Activated CD4-positive, alpha-beta T cell treated with anti-CD3 and anti-CD28 coated beads, Interleukin-2, Interleukin-4, amounts not matched to agents 100 ng/mL and 50 ng/mL, durations not matched to agents 16 hours and 8 hours (primary cell): ENCODE data around the gene SSR4.

Source experiments
- DNase-seq: peaks from one replicate; pipeline ENCODE4 v3.0.0-alpha.2; 2020; ENCODE audit warnings: low spot score

The SSR4 gene

DNA sequence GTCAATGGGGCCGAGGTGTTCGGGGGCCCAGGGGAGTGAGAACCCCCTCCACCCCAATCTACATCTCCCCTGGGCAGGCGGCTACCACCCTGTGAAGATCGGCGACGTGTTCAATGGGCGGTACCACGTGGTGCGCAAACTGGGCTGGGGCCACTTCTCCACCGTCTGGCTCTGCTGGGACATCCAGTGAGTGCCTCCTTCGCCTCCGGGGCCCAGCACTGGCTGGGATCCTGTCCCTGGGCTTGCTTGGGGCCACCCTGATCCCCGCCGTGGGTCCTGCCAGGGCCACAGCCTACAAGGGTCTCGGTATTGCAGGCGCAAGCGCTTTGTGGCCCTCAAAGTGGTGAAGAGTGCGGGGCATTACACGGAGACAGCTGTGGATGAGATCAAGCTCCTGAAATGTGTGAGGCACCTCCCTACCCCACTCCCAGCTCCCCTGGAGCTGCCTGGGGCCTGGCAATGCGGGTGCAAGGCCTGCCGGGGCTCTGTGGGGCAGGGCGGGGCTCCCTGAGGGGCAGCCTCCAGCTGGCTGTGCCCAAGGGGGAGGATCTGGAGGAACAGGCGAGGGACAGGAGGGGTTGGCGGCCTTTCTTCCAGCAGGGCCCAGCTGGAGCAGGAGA is 12.9 kb upstream of the SSR4 start:
- no peak for DNase-seq

DNA sequence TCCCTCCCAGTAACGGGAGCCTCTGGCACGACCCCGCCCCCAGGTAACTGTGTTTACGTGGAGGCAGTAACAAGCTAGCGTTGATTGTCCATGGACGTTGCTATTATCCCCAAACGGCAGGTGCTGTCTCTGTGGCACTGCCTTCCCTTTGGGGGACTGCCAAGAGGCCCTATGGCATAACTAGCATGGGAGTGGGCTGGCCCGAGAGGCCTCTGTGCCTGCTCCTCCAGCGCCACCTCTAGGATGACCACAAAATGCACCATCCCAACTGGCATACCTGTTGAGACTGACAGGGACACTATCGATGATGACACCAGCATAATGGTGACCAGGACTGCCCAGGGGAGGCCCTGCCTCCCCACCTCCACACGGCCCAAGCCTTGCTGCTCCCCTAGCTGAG is 12.2 kb upstream of the SSR4 start:
- no peak for DNase-seq

DNA sequence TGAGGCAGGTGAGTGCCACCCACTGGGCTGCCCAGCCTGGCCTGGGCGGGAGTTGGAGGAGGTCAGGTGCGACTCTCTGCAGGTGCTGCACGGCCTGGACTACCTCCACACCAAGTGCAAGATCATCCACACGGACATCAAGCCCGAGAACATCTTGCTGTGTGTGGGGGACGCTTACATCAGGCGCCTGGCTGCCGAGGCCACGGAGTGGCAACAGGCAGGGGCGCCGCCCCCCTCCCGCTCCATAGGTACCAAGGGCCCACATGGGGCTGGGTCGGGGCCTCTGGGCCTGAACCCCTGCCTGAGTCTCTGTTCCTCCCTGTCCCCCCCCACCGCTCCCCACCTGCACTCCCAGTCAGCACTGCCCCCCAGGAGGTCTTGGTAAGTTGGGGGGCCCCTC is 11.6 kb upstream of the SSR4 start:
- DNase-seq = no peak

DNA sequence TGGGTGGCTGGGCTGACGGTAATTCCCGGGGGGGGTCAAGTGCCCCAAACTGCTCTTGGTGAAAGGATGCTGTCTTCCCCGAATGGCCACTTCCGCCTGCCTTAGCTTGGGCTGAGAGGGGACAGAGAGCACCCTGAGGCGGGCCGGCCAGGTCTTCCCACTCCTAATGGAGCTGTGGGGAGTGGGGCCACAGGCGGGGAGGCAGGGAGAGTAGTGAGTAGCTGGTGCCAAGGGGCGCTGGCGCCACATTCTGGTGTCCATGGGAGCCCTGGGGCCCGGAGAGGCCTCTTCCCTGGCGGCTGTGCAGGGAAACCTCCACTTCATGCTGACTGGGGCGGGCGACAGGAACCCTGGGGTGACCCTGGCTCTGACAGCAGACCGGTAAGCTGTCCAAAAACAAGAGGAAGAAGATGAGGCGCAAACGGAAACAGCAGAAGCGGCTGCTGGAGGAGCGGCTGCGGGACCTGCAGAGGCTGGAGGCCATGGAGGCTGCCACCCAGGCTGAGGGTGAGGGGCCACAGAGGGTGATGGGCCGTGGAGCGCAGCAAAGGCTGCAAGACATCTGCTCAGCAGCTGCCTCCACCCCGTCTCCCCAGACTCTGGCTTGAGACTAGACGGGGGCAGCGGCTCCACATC is 11.0 kb upstream of the SSR4 start:
- DNase-seq = no peak

DNA sequence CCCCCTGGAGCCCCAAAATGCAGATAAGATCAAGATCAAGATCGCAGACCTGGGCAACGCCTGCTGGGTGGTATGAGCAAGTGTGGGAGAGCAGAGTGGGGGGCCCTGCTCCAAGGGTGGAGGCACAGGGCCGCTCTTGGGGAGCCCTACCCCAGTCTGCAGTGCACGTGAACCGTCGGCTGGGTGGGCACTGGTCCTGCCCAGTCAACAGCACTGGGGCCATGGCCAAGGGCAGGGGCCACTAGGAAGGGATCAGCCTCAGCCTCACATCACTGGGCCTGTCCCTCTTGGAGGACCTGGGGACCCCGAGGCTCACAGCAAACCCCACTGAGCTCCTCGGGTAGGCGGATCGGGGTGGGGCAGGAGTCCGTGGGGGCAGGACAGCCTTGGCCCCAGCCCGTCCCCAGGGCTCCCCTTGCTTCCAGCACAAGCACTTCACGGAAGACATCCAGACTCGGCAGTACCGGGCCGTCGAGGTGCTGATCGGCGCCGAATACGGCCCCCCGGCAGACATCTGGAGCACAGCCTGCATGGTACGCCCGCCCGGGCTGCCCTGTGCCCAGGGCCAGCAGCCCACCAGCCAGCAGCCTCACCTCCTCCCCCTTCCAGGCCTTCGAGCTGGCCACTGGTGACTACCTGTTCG is 10.0 kb upstream of the SSR4 start:
- no peak for DNase-seq

DNA sequence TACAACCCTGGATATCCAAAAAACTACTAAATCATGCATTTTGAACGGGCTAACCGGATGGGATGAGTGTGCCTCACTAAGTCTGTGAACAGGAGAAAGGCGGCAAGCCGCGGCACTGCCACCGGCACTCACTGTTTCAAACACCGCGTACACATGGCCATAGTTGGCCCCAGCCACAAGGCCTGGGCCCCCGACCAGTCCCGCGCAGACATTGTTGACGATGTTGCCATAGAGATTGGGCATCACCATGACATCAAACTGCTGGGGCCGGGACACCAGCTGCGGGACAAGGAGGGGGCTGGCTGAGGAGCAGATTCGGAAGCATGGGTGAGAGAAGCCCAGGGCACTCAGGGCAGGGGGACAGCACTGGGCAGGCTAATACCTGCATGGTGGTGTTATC is 7.8 kb upstream of the SSR4 start:
- no peak for DNase-seq

DNA sequence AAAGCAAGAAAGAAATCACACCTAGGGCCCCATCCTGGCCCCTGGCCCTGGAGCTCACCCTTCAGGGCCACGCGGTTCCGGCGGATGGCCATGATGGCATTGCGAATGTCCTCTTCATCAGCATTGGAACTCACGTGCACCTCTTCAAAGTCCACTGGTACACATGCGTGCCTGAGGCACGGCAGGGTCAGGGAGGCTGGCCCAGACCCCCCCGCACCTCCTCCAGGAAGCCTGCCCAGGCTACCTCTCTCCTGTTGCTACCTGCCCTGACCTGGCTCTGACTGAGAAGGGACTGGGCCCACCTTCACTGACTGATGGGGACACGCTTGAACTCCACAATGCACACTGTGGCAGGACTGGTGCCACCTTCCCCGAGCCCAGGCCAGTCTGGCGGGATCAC is 4.8 kb upstream of the SSR4 start:
- no peak for DNase-seq

DNA sequence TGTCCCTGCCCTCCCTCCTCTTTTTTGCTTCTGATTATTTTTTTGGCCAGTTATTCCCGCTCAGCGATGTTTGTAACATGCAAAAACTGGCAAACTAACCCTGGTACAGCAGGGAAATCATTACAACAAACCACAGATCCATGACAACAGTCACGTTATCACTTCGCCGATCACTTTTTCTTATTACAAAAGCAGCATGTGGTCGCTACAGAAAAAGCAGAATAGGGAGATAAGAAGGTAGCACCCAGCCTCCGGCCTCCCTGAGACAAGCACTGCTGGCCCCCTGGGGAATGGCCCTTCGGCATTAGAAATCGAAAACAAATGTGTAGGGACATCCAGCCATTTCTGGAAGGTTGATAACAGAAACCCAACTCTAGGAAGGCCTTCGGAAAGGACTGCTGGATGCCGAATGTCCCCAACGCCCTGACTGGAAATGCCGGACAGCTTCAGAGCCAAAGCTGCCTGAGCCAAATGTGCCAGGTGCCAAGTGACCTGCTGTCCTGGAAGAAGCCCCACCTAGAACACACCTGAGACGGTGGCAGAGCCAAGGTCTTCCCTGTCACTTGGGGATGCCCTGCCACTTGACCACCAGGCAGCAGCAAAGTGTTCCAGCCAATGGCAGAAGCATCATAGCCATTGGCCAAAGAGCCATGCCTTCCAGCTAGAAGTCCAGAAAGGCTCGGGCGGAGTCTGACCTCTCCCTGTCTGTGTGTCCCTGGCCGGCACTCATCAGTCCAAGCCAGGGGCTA is 3.2 kb upstream of the SSR4 start:
- DNase-seq = no peak

DNA sequence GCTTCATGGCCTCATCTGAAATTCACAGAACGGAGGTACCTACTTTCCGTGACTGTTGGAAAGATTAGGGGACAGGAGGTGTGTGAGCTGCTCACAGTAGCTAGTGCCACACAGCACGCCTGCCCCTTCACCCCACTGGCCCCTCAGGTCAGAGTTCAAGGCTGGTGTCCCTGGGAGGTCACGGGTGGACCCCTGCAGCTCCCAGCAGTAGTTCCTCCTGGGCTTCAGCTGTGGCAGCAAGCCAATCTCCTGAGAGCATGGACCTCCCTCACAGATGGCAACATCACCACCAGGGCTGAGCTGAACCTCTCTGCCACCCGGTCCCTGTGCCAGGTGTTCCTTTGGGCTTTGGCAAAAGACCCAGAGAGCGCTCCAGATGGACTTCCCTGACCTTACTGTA is 2.1 kb upstream of the SSR4 start:
- DNase-seq = no peak

DNA sequence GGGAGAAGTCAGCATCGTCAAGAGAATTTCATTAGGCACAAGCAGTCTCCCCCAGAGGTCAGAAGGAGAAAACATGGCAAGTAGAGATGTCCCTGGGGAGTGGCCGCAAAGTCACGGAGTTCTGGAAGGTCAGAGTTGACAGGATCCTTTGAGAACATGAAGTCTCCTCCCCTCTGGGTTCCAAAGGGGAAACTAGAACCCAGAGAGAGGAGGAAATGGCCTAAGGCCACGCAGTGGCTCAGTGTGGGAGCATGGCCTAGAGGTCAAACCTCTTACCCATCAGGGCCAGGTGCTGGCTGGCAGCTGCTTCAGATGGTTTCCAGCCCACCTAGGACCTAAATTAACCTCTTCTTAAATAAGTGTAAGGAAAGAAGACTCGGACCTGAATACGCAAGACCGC is 1.2 kb upstream of the SSR4 start:
- no peak for DNase-seq

DNA sequence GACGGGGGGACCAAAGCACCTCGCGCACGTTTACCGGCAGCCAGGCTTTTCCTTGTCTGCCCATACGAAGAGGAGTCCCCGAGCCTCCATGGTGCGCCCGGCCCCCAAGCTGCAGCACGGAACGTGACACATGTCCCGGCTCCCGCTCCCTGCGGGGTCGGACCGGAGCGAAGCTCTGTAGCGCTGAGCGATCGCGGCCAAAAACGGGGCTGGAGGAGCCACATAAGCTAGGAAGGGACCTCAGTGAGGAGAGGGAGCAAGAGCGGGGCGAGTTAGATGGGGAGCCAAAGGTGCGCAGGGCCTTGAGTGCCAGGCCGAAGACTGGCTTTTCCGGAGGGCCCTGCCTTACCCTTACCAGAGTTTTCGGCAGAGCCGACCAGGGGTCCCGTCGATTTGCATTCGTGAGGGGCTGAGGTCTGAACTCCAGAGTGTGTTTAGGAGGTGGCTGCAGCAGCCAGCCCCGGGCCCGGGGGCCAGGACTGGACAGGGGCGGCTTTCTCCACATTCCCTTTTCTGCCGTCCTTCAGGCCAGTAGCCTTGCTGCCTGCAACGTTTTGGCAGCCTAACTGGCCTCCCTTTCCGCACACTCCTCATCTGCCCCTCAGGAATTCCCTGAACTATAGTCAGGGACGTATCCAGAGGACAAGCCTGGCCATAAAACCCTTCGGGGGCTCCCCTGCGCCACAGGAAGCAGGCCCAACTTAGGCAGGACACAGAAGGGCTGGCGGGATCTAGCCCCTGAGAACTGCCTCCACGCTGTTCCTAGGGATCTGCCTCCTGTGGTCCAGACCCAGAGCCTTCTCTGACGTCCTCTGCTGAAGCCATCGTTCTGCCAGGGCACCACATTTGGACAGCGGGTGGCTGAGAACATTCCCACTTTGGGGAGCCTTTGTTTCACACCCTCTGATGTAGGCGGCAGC is 689 bp downstream of the SSR4 start:
- no peak for DNase-seq

DNA sequence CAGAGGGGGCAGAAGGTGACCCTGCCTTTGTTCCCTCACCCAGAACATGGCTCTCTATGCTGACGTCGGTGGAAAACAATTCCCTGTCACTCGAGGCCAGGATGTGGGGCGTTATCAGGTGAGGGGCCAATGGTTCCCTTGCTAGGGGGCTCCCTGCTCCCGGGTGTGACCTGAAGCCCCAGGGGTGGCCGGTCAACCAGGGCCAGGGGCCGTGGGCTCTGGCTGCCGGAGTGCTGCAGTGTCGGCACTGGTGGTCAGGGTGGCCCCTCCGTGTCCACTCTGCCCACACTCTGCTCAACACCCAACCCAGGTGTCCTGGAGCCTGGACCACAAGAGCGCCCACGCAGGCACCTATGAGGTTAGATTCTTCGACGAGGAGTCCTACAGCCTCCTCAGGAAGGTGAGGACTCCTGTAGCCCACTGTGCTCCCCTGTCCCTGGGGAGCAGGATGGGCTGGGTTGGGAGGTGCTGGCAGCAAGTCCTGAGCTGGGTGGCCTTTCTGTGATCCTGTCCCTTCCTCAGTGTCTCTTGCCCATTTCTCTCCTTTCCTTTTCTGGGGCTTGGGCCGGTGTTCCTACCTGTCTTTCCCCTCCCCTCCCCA is 3.0 kb downstream of the SSR4 start:
- DNase-seq = no peak

DNA sequence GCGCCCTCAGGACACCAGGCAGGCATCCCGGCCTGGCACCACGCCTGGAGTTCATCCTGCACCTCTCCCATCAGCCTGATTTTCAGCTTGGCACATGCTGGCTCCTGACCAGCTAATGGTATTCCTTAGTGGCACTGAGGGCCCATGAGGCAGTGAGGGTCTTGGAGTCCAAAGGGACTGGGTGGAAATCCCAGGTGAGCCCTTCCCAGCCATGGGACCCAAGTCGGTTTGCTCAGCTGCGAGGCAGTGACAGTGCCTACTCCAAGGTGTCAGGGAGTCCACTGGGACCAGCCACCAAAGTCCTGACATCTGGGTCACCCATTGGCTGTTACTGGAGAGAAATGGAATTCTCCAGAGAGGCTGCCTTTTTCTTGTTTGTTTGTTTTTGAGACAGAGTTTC is 4.9 kb downstream of the SSR4 start:
- no peak for DNase-seq

DNA sequence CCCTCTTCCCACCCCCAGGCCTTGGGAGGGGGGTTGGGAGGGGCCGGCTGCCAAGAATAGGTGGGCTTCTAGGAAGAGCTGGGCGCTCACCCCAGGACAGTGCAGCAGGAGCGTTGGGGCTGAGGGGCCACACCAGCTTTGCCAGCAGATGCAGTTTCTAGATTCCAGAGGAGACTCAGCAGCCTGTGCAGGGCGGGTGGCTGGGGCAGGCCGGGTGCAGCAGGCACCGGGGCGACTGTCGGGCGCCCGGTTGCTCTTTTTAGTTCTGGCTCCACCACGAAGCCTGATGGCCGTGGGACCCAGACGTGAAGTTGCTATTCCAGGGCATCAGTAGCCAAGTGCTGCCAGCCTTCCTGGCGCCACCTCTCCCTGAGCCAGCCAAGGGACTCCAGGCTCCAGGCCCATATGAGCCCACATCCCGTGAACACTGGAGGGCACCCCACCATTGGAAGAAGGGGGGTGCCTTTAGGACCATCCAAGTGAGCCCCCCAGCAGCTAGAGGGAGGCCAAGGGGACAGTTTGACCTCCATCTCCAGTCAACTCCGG is 5.8 kb downstream of the SSR4 start:
- no peak for DNase-seq

DNA sequence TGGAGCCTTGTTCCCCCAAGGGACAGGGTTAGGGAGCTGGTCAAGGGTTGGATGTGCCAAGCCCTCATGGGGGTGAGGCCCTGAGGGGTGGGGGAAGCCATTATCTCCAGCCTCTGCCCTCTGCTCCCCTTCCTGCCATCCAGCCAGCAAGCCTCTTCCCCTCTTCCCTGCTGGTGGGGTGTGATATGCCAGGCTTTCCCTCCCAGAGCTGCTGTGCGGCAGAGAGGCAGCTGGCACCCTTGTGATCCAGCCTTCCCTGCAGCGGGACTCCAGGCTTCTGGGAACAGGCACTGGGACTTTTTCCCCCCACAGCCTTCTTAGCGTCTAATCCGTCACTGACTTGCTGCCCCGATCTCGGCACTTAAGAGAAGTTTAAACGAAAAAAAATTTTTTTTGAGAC is 6.3 kb downstream of the SSR4 start:
- no peak for DNase-seq

DNA sequence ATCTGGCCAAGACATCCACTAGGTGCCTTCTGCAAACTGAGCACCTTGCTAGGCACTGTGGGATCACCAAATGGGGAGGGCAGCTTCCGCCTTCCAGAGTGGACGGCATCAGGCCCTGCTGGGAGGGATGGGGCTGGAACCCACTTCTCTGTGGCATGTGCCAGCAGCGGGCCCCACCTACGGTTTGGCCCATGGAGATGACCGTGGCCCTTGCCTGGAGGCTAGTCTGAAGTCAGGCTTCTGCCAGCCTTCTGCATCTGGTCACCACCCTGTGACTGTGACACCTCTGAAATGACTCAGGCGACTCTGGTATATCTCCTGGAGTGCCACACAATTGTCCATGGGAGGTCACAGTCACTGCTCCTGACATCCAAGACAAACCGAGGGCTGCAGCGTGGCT is 7.2 kb downstream of the SSR4 start:
- no peak for DNase-seq

DNA sequence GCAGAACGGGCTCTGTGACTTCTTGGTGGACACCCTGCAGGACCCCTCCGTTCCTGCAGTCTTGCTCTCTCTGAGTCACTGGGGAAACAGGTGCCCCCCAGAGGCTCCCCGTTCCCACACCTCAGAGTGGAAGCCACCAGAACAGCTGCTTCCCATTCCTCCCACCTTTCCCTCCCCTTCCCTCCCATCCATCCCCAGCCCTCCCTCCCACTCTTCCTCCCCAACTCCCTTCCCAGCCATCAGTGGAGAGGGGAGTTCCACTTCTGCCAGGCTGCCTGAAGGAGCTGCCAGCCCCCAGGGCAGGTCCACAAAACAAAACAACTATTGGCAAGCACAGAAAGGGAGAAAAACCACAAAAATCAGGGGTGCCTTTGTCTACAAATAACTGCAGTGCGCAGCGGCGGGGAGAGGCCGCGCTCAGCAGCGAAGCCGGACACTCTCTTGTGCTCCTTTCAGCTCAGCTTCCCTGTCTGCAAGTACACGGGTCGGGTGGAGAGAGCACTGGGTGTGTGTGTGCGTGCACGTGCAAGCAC is 8.1 kb downstream of the SSR4 start:
- DNase-seq = no peak

DNA sequence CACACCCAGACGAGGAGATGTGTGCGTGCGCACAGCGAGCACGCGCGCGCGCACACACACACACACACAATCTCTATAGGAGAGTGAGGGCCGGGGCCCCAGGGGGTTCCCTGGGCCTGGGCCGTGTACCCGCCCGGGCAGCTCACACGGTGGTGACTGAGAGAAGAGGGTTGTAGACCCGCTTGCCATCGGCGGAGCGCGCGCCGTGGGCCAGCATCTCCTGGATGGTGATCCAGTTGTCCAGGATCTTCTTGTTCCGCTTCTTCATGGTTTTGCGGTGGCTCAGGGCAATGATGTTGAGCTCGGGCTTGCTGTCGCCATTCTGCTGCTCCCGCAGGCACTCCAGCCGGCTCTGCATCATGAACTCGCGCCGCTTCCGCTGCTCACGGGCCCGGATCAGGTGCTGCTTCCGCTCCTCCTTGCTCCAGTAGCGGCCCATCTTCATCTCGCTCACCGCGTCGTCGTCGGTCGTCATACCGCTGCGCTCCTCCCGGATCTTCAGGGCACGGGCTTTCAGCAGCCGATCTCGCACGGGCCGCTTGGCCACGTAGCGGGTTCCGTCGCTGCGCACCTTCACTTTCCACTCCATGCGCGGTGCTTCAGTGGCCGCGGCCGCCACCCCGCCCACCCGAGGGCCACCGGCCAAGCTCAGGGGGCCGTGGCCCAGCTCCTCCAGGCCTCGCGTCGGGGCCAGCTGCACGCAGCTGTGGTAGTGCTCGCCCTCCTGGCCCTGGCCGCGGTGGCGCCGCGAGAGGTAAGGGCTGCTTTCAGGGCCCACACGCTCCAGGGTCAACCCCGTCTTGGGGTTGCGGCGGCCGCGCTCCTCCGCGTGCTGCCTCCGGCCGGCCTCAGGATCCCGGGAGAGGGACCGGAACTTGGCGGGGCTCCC is 9.0 kb downstream of the SSR4 start:
- no peak for DNase-seq

DNA sequence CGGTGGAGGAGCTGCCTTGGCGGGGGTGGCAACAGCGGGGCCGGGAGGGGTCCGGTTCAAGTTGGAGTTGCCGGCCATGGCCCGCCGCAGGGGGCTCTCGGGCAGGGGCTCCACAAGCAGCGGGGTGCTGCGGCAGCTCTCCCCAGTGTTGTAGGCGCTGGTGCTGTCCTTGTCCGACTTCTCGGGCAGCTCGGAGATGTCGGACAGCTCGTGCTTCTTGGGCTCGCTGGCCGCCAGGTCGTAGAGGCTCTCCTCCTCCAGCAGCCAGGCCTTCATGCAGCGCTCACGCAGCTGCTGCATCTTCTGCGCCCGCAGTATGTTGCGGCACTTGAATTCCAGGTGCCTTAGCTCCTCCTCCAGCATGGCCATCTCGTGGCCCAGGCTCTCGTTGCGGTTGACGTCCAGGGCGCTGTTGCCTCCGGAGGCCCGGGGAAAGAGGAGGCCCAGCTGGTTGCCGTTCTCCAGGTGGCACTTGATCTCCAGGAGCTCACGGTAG is 9.7 kb downstream of the SSR4 start:
- no peak for DNase-seq

DNA sequence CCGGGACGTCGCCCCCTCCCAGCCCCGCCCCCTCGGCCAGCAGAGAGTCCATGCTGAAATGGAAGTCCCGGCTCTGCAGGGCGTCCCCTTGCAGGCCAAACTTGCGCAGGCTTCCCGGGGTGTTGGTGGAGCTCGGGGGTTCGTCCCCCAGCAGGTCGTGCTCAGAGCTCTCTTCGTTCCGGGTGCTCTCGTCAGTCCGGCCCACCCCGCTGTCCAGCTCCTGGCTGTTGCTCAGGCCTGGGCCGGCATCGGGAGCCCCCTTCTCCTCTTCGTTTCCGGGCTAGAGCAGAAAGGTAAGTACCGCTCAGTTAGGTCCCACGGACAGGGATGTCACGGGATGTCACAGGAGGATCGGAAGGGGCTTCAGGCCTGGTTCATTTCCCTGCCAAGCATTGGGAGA is 10.2 kb downstream of the SSR4 start:
- DNase-seq = no peak
